Pancreas (tissue), 10 donors: Measurements from ENCODE around the gene FAHD2A. TPM values are rescaled to one million over a fixed set of nuclear protein-coding genes. Genes with fewer than 3 reads are reported as not detected.
"Not testable (repeated sequence)": the region's sequence is repeated elsewhere in the genome, so short reads cannot be mapped to it uniquely, and the experiment has no call there.

ENCODE experiments used
- ATAC-seq, 4 donors: fragments of 200-7000 bp; cut with Tn5 transposase; one replicate each; pipeline versions ENCODE4 v1.8.0 to v1.9.1; 2020; ENCODE audit warnings: mild to moderate bottlenecking in 4 of 4, moderate library complexity in 4 of 4
- DNase-seq, 6 donors: peaks; one replicate each; pipeline ENCODE4 v3.0.0-alpha.2; 2020
- FAIRE-seq: peaks from 2 replicates; lab custom pipeline; 2012; peaks lifted over from hg19 to GRCh38; lab: Jason Lieb, UNC
- H3K27ac ChIP-seq, 4 donors: fragments of 200-600 bp; sonication (generic); 1 replicate in 3 of 4; 2 replicates in 1 of 4; pipeline versions ENCODE4 v1.5.0 to v1.8.0; 2020
- H3K27me3 ChIP-seq, 4 donors: fragments of 200-600 bp; one replicate each; pipeline ENCODE4 v1.8.0; 2021
- H3K36me3 ChIP-seq, 3 donors: fragments of 200-600 bp; sonication (generic) in 1 of 3; one replicate each; pipeline versions ENCODE4 v1.5.0 to v1.8.0; 2020 to 2021
- H3K4me1 ChIP-seq, 3 donors: fragments of 200-600 bp; one replicate each; pipeline ENCODE4 v1.8.0; 2021
- H3K4me3 ChIP-seq, 4 donors: fragments of 200-600 bp; sonication (generic) in 2 of 4; one replicate each; pipeline versions ENCODE4 v1.5.0 to v1.8.0; 2020 to 2021
- H3K9me3 ChIP-seq, 4 donors: fragments of 200-600 bp; one replicate each; pipeline ENCODE4 v1.8.0; 2021
- CTCF ChIP-seq, 4 donors: fragments of 200-600 bp; sonication (generic) in 3 of 4; IDR thresholded peaks; one replicate each; pipeline versions ENCODE4 v1.5.0 to v1.8.0; 2021; ENCODE audit warnings: antibody characterized with exemption in 4 of 4
- WGBS, 2 donors: extraction: QIAGEN DNeasy Blood & Tissue Kit; methylation state at CpG; one replicate each; pipeline ENCODE4 v1.1.7; 2013; 5-methylcytosine and 5-hydroxymethylcytosine counted together
- intact Hi-C, 3 donors: fragments of 100-400 bp; cut with DNase I; formaldehyde crosslinking; loops; one replicate each; pipeline versions ENCODE4 v1.11.1 to v1.14.2; 2022
- polyA plus RNA-seq, 2 donors: library from polyadenylated mRNA; stranded (reverse); fragments of 200-250 nt; gene quantifications; one replicate each; pipeline ENCODE4 v1.2.3, GENCODE V29; 2013
- total RNA-seq, 6 donors: library from RNA; stranded (reverse); fragmentation: NEBNext Ultra II Directional in 4 of 6; extraction: Animal tissue kit (Norgen Biotek cat#: 25700) in 4 of 6; gene quantifications; one replicate each; pipeline versions ENCODE4 v1.2.1 to v1.2.4, GENCODE V29; 2021 to 2023
- donor health status: healthy with polysubstance abuse.
- donor health status: DM: no; HTN: no; CAD: no; lungs with moderate emphysema.
- donor health status: DM: no; HTN: no; CAD: no.
- donor health status: control.
- donor health status: control.
- donor health status: Bipolar disorder and iron deficiency.
- donor health status: DM: yes; HTN: yes; CAD: no.
- donor health status: DM: no; HTN: no; CAD: no.
- donor health status: DM: no; HTN: no; CAD: no.
- donor health status: DM: yes; HTN: yes; CAD: no.

FAHD2A gene
- total and polyA plus RNA-seq, 8 donors, result 15.4 to 22.2 (median 18.3) TPM

GRCh38 chr2:95403824-95404223, 1.3 kb downstream of the FAHD2A start:
- intact Hi-C loops, ATAC-seq, H3K27ac ChIP-seq, FAIRE-seq, H3K4me3 ChIP-seq, H3K27me3 ChIP-seq, H3K36me3 ChIP-seq, H3K9me3 ChIP-seq, H3K4me1 ChIP-seq, DNase-seq: not testable (repeated sequence)
- WGBS, 2 donors, result 70 to 76% methylated on average over 5 of the region's 5 CpGs

DNA sequence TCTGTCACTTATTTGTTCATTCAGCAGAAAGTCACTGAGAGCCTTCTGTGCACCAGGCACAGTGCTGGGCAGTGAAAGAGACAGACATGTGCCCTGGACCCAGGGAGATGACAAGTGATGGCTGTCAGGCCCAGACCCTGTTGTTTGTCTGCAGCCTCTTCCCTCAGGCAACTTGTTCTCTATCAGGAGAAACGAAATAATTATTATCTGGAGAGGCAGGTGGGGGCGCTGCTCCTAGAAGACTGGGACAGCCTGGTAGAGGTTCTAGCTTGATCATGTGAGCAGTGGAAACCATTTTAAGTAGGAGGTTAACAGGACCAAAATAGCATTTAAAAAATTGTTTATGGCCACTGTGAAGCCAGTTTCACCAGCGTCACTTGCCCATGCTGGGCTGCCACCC, 2.2 kb downstream of the FAHD2A start:
- FAIRE-seq, H3K4me1 ChIP-seq, intact Hi-C loops, H3K9me3 ChIP-seq, H3K27ac ChIP-seq, ATAC-seq, DNase-seq, H3K4me3 ChIP-seq, H3K36me3 ChIP-seq, H3K27me3 ChIP-seq: not testable (repeated sequence)
- WGBS, 2 donors, result 68 to 77% methylated on average over 3 of the region's 3 CpGs

DNA sequence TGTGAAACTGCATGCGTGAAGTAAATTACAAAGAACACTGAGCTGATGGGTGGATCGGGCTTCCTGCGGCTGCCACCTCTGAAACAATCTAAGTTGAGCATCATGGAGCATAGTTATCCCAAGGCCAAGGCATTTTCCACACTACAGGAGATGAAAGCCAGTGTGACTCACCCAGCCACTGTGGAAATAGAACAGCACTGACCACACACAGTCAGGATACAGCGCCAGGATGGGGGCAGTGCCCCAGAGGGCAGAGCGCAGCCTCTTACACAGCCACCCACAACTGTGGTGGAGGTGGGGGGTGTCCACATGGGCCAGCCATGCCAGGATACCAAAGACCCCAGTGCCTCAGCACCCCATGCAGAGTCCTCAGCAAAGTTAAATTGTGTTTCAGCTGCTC, 8.7 kb downstream of the FAHD2A start:
- H3K4me3 ChIP-seq, intact Hi-C loops, H3K4me1 ChIP-seq, ATAC-seq, DNase-seq, H3K27ac ChIP-seq, H3K36me3 ChIP-seq, H3K27me3 ChIP-seq, H3K9me3 ChIP-seq, FAIRE-seq: not testable (repeated sequence)
- 89 to 93% methylated on average over 5 of the region's 5 CpGs for WGBS, 2 donors

GRCh38 chr2:95414015-95414594, 11.6 kb downstream of the FAHD2A start:
- H3K36me3 ChIP-seq, H3K27ac ChIP-seq, intact Hi-C loops, H3K4me1 ChIP-seq, H3K27me3 ChIP-seq, H3K4me3 ChIP-seq, FAIRE-seq, H3K9me3 ChIP-seq: not testable (repeated sequence)
- WGBS, 2 donors, result 39 to 45% methylated on average over 5 to 7 of the region's 9 CpGs
- DNase-seq, result peak; percentile 70 to 91 (median 84)
- TF ChIP-seq CTCF (IDR thresholded peaks at IDR 0.05), result peak; percentile 71 to 83 (median 82)
- peak; percentile 93 to 100 (median 96) for ATAC-seq

DNA sequence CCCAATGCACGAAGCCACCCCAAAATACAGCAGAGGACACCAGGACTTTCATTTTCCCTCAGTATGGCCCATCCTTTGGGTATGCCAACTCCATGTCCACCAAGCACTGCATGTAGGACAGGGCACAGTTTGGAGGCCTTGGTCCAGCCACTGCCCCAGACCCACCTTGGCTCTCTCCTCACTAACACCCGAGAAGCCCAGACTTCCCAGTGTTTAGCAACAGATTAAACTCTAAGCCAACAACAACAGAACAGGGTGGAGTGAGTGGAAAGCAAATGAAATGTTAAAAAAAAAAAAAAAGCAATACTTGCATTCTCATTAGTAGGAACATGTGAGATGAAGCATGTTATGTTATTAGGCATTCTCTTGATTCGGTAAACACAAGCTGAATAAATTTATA, 12.6 kb downstream of the FAHD2A start:
- FAIRE-seq, intact Hi-C loops, DNase-seq, H3K4me3 ChIP-seq, H3K4me1 ChIP-seq, H3K27me3 ChIP-seq, H3K9me3 ChIP-seq, ATAC-seq, H3K36me3 ChIP-seq, H3K27ac ChIP-seq: not testable (repeated sequence)
- WGBS, 2 donors, result 59 to 74% methylated on average over 3 of the region's 3 CpGs

DNA sequence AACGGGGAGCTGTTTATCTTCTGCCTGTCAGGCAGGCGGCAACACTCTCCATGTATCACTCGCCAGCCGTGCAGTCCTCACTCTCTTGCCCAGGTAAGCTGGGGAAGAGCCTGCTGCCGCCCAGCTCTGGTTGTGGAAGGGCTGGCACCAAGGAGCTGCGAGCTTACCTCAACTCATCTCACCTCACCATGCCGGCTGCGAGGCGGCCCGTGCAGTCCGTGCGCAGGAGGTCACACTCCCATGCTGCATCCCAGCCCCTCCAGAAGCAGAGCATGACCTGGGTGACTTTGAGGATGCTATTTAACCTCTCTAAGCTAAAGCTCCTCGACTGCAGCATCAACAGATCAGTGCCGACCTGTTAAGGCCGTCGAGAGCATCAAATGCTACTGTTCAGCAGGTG, 13.1 kb downstream of the FAHD2A start:
- H3K4me3 ChIP-seq, H3K4me1 ChIP-seq, intact Hi-C loops, DNase-seq, ATAC-seq, FAIRE-seq, H3K27me3 ChIP-seq, H3K27ac ChIP-seq, H3K36me3 ChIP-seq, H3K9me3 ChIP-seq: not testable (repeated sequence)
- 84 to 88% methylated on average over 16 of the region's 16 CpGs for WGBS, 2 donors

DNA sequence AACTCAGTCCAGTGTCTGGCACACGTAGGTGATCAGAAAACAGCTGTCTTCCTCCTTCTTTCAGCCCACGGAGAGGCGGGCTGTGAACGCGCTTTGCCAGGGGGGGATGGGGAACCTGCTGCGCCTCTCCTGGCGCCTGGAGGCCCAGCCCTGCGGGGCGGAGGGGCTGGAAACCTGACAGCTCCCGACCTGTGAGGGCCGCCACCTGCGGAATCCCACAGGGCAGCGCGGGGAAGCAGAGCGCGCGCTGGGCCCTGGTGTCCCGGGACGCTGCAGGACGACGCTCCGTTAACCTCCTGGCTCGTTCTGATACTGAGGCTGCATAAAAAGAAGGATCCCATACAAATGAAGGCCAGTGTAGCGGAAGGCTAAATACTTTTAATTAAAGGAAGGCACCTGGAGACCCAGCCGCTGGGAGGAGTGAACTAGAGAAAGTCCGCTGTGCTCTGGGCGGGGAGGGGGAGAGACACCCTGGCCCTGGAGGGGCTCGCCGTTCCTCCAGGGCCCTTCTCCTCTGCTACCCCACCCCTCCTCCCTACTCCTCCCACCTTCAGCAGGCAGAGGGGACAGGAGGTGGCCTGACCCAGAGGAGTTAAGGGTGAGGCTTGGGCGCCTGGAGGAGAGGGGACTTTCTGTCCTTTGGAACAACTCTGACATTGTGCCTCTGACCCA, 24.8 kb downstream of the FAHD2A start:
- ATAC-seq, H3K4me1 ChIP-seq, FAIRE-seq, H3K36me3 ChIP-seq, intact Hi-C loops, H3K27ac ChIP-seq, DNase-seq, H3K4me3 ChIP-seq, H3K9me3 ChIP-seq, H3K27me3 ChIP-seq: not testable (repeated sequence)
- 43 to 67% methylated on average over 3 to 12 of the region's 30 CpGs for WGBS, 2 donors

GRCh38 chr2:95429748-95430467, 27.4 kb downstream of the FAHD2A start:
- WGBS, 2 donors, result no CpG with 5 or more reads among the region's 8 CpGs
- H3K36me3 ChIP-seq, H3K4me1 ChIP-seq, H3K4me3 ChIP-seq, intact Hi-C loops, H3K9me3 ChIP-seq, H3K27ac ChIP-seq, DNase-seq, H3K27me3 ChIP-seq: not testable (repeated sequence)
- ATAC-seq (peak; percentile 88 to 92 (median 90)), FAIRE-seq (peak; percentile 63)

DNA sequence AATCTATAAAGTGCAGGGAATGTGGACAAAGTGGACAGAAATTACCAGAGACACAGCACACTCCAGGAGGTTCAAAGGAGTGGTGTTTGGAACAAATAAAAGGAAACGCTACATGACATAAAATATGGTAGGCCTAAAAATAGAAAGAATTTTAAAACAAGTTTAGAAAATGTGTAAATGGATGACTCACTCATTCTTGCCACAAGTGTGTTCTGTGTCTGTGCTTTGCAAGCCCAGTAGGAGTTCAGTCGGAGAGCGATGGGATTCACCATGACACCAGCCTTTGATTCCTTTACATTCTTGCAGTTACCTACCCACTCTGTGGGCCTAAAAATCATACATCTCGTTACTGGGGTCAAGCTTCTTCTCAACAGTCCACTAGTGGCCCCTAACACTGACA, 30.9 kb downstream of the FAHD2A start:
- not testable (repeated sequence) for FAIRE-seq
- WGBS, 2 donors, result 82 to 100% methylated on average over 1 of the region's 4 CpGs

GRCh38 chr2:95433973-95434372, 31.5 kb downstream of the FAHD2A start:
- peak overlapping the region in 1 of 4 donors; percentile 66 for H3K27ac ChIP-seq
- DNase-seq, result not testable (repeated sequence)

More for the DNA sequence above, 30.9 kb downstream of the FAHD2A start:
- H3K4me1 ChIP-seq, H3K9me3 ChIP-seq, H3K4me3 ChIP-seq, H3K36me3 ChIP-seq, H3K27me3 ChIP-seq, ATAC-seq, DNase-seq, H3K27ac ChIP-seq, intact Hi-C loops: not testable (repeated sequence)

More at GRCh38 chr2:95433973-95434372, 31.5 kb downstream of the FAHD2A start:
- H3K27me3 ChIP-seq, H3K36me3 ChIP-seq, FAIRE-seq, H3K4me3 ChIP-seq, H3K4me1 ChIP-seq, ATAC-seq, H3K9me3 ChIP-seq, intact Hi-C loops: not testable (repeated sequence)
- WGBS, 2 donors, result 75 to 100% methylated on average over 1 to 2 of the region's 2 CpGs
